Type B pancreatic cell (in vitro differentiated cells): ENCODE measurements around the gene PLPP4. TPM values are rescaled to one million over a fixed set of nuclear protein-coding genes. Genes with fewer than 3 reads are reported as not detected.

Experiments
- DNase-seq: peaks from one replicate; pipeline ENCODE4 v3.0.0; 2021; ENCODE audit warnings: mixed read lengths; ENCODE audit not compliant: unreplicated experiment; ENCODE audit errors: extremely low spot score
- H3K27ac Mint-ChIP-seq: 2 replicates; pipeline ENCODE4 v1.8.0; 2021; ENCODE audit warnings: mild to moderate bottlenecking, mixed read lengths
- H3K27me3 Mint-ChIP-seq: 2 replicates; pipeline ENCODE4 v1.8.0; 2021; ENCODE audit warnings: mixed read lengths
- H3K36me3 Mint-ChIP-seq: 2 replicates; pipeline ENCODE4 v1.8.0; 2021; ENCODE audit warnings: mixed read lengths
- H3K4me1 Mint-ChIP-seq: one replicate; pipeline ENCODE4 v1.8.0; 2021; ENCODE audit warnings: mixed read lengths; ENCODE audit not compliant: unreplicated experiment
- H3K4me3 Mint-ChIP-seq: 2 replicates; pipeline ENCODE4 v1.8.0; 2021; ENCODE audit warnings: mild to moderate bottlenecking, mixed read lengths
- H3K9me3 Mint-ChIP-seq: 2 replicates; pipeline ENCODE4 v1.8.0; 2021; ENCODE audit warnings: mixed read lengths
- CTCF ChIP-seq: fragments of 200-600 bp; sonication (generic); conservative IDR thresholded peaks from 2 replicates; pipeline ENCODE4 v1.5.0; 2021; ENCODE audit warnings: antibody characterized with exemption, mild to moderate bottlenecking
- long read RNA-seq: library from polyadenylated mRNA; unstranded; transcript quantifications from one replicate; pipeline ENCODE4 v2.0.0, GENCODE V29; 2020
- total RNA-seq: library from RNA; stranded (reverse); gene quantifications from 2 replicates; pipeline ENCODE4 v1.2.1, GENCODE V29; 2021; ENCODE audit warnings: low replicate concordance

The PLPP4 gene
- total RNA-seq, result 1.3 and 4.4 TPM in 2 replicates
- long read RNA-seq, partial matches to known transcripts, result 0 of 4 reads
- long read RNA-seq, other reads (novel, unspliced or antisense), result 1 of 4 reads

DNA sequence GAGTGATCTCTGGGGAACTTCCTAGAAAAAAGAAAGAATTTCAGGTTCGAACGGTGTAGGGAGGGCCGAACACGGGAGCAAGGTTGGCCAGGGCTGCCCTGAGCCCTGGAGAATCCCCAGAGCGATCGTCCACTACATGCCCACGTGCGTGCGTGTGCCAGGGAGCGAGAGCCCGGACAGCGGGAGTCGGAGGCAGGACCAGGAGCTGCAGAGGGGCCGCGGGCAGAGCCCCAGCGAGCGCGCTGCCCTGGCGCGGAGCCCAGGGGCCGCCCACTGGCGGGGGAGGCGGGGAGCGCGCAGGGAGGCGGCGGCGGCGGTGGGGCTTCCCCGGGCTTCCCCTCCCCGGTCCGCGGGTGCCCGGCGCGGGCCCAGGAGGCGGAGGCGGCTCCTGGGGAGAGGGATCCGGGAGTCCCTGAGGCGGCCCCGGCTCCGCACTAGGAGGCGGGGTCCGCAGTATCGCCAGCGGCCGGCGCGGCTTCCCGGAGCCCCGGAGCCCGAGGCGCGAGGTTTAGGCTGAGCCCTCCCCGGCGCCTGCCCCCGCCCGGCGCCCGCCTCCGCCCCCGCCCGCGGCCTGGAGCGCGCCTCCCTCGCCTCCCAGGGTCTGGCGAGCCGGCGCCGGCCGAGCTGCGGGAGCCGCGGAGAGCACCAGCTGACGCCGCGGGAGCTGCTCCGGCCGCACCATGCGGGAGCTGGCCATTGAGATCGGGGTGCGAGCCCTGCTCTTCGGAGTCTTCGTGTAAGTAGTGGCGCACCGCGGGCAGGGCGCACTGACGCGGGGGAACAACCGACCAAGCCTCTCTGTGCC lies at the start of gene PLPP4:
TSS of gene PLPP4 (plus strand) at position 602 of the 805 bp plus-strand sequence. CDS start at position 681, 79 bp downstream.
- Mint-ChIP-seq H3K27me3 (peaks cover 89% of the 10 kb centered on the region), H3K4me1 (peaks cover 23% of the 10 kb centered on the region), H3K4me3 (peak within 1 kb of the TSS; percentile 95), H3K27ac (peak within 1 kb of the TSS; percentile 65), H3K9me3 (peaks cover 4% of the 10 kb centered on the region), H3K36me3 (no peaks in the 10 kb centered on the region)
- no peak for TF ChIP-seq CTCF
- DNase-seq, result peak; percentile 74

- H3K4me3 Mint-ChIP-seq, result no peak overlapping the region
- no peak for DNase-seq
- H3K36me3 Mint-ChIP-seq, result no peaks in the 10 kb centered on the region
- no peak overlapping the region for H3K27ac Mint-ChIP-seq
- no peaks in the 10 kb centered on the region for H3K4me1 Mint-ChIP-seq
- H3K9me3 Mint-ChIP-seq, result no peaks in the 10 kb centered on the region
- peaks cover 5% of the 10 kb centered on the region for H3K27me3 Mint-ChIP-seq
- TF ChIP-seq CTCF, result no peak
These were observed 47.2 kb upstream of the PLPP4 start for GRCh38 chr10:120409816-120410215.

DNA sequence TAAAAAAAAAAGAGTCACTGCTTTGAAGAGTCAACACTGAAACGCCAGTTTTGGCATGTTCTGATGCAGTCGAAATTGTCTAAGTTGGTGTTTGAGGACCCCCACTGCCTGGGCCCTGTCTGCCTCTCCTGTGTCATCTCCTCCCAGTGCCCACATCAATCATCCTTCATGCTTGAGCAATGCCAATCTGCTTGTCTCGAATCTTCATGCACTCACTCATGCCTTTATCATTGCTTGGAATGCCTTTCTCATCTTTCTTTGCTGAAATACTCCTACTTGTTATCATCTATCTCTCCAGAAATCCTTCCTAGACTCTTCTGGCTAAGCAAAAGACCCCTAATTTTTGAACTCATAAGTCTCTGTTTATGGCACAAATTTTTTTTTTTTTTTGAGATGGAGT lies 42.1 kb upstream of the PLPP4 start:
- no peak for TF ChIP-seq CTCF
- Mint-ChIP-seq H3K36me3 (no peaks in the 10 kb centered on the region), H3K4me3 (no peak overlapping the region), H3K4me1 (no peaks in the 10 kb centered on the region), H3K9me3 (no peaks in the 10 kb centered on the region), H3K27me3 (peaks cover 3% of the 10 kb centered on the region), H3K27ac (no peak overlapping the region)
- DNase-seq, result no peak

GRCh38 chr10:120415709-120416330 lies 41.2 kb upstream of the PLPP4 start:
- no peak for DNase-seq
- TF ChIP-seq CTCF, result no peak
- H3K4me3 Mint-ChIP-seq, result no peak overlapping the region
- peaks cover 3% of the 10 kb centered on the region for H3K27me3 Mint-ChIP-seq
- H3K4me1 Mint-ChIP-seq, result no peaks in the 10 kb centered on the region
- H3K27ac Mint-ChIP-seq, result no peak overlapping the region
- no peaks in the 10 kb centered on the region for H3K9me3 Mint-ChIP-seq
- no peaks in the 10 kb centered on the region for H3K36me3 Mint-ChIP-seq

DNA sequence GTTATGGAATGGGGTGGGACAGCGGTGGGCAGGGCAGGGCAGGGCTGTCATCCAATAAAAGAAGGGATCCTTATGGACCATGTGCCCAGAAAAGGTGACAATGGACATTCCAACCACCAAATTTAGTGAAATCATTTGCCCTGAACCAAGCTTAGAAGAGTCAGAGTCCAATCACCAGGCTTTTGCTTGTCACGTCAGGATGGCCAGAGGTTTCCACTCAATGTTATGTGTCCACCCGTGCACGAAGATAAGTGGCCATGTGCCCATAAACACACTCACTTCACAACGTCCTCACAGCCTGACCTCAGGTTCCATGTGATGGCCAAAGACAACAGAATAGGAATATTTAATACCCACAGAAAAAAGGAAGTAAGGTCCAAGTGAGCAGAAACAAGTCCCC lies 36.6 kb upstream of the PLPP4 start:
- Mint-ChIP-seq H3K4me1 (no peaks in the 10 kb centered on the region), H3K27ac (peak overlapping the region; percentile 50), H3K27me3 (peaks cover 9% of the 10 kb centered on the region), H3K36me3 (no peaks in the 10 kb centered on the region), H3K4me3 (no peak overlapping the region), H3K9me3 (peaks cover 5% of the 10 kb centered on the region)
- no peak for TF ChIP-seq CTCF
- DNase-seq, result no peak
